ELR (cell line): Measurements from ENCODE around the gene PRR7.
"Not testable (repeated sequence)": the region's sequence is repeated elsewhere in the genome, so short reads cannot be mapped to it uniquely, and the experiment has no call there.

Experiments used
- DNase-seq: peaks from one replicate; pipeline ENCODE4 v3.0.0-alpha.2; 2015; ENCODE audit warnings: low read depth

Gene PRR7

DNA sequence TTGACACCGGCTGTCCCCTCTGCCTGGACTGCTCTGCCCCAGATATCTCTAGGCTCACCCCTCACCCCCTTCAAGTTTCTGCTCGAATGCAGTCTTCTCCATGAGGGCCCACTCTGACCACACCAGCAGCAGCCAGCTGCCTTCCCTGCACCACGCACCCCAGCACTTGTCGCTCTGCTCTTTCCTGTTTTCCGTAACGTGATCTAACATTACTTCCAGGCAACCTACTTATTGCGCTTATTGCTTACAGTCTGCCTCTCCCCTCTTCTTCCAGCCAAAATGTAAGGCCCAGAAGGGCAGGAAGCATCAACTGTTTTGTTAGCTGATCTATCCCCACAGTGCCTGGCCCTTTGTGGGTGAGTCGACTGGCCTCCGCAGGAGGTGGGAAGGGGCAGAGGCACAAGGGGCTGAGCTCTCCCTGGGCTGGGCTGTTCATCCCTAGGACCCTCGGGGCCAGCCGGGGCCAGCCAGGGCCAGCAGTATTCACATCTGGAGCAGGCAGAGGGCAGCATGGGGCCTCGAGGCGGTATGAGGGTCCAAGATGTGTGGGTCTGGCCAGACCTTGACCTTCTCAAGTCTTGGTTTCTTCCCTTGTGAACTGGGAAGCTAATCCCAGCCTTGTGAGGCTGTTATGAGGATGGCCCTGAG lies 38.4 kb downstream of the PRR7 start:
- DNase-seq: no peak

GRCh38 chr5:177485753-177486152 lies 39.1 kb downstream of the PRR7 start:
- not testable (repeated sequence) for DNase-seq

DNA sequence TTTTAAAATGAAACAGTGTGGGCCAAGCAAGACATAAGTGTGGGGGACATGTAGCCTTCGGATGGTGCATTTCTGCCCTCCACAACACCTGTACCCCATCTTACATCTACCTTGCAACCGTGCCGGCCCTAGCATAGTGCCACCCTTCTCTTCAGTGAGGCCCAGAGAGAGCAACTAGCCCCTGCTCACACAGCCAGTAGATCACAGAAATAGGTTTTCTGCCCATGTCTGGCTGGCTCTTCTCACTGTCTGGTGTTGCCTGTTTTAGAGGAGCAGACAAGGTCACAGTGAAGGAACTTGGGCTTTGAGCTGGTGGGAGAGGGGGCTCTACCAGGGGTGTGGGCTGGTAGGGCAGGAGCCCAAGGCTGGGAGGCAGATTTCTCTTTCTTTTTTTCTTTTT lies 39.6 kb downstream of the PRR7 start:
- no peak for DNase-seq

GRCh38 chr5:177487144-177487543 lies 40.5 kb downstream of the PRR7 start:
- no peak for DNase-seq

DNA sequence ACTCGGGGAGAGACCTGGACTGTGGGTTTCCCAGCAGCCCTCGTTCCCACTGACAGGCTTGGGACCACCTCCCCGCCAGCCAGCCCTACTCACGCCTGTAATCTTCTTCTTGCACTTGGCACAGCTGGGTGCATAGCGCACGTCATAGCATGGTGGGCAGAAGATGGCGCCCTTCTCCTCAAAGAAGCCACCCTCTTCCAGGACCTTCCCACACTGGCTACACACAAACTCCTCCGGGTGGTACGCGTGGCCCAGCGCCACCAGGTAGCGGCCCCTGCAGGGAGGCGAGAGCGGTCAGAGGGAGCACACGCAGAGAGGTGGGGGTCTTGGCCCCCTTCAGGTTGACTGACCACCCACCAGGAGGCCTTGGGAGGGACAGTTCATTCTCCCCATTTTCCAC lies 41.4 kb downstream of the PRR7 start:
- no peak for DNase-seq

GRCh38 chr5:177489119-177489716 lies 42.6 kb downstream of the PRR7 start:
- no peak for DNase-seq

DNA sequence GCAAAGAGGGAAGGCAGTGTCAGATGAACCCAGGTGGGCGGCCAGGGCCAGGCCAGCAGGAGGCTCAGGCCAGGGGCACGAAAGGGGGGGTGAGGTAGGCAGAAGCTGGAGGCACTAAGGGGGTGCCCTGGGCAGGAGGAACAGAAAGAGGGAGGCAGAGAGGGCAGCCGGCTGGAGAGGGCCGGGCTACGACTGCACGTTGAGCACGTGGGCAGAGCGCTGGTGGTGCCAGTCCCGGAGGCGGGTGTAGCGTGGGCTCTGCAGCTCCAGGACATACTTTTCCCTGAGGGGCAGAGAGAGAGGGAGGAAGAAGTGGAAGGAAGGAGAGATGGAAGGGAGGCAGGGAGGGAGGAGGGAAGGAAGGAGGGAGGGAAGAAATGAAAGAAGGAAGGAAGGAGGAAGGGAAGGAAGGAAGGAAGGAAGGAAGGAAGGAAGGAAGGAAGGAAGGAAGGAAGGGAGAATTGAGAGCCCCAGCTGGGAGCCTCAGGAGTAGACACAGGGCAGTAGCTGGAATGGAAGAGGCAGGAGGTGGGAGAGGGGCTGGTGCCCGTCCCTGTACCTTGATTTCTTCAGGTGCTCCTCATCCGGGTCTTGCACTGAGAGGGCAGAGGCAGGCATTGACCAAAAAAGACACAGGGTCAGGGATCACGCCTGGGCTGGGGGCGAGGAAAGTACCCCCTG lies 43.8 kb downstream of the PRR7 start:
- no peak for DNase-seq

- no peak for DNase-seq
Observed at GRCh38 chr5:177490992-177491391, 44.4 kb downstream of the PRR7 start.

GRCh38 chr5:177491429-177491945 lies 44.9 kb downstream of the PRR7 start:
- peak; percentile 61 for DNase-seq

DNA sequence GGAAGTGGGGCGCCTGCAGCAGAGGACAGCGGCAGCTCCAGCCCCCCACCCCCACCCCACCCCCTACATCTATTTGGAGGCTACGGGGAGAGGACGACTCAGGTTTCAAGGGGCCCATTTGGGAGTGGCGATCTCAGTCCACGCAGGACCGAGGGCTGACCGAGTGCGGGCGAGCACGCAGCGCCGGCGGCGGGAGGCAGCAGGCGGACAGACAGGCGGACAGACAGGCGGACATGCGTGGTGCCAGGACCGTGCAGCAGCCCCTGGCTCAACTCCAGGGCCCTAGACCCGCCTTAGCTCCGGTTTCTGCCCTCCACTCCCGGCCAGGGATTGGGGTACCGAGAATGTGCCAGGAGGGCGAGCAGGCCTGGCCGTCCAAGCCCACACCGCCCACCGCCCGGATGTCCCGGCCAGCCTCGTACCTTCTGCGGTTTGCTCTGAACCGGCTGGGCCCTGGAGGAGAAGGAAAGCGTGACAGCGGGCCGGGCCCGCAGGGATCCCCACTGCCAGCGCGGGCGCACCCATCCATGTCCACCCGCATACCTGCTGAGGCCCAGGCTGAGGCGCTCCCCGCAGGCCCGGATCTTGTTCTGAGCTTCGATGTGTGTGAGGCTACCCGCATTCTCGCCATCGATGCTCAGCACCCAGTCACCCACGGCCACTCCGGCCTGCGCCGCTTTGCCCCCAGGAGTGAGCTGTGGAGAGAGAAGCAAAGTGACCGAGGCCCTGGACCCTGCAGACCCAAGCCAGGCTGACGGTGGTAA lies 45.6 kb downstream of the PRR7 start:
- DNase-seq: no peak

DNA sequence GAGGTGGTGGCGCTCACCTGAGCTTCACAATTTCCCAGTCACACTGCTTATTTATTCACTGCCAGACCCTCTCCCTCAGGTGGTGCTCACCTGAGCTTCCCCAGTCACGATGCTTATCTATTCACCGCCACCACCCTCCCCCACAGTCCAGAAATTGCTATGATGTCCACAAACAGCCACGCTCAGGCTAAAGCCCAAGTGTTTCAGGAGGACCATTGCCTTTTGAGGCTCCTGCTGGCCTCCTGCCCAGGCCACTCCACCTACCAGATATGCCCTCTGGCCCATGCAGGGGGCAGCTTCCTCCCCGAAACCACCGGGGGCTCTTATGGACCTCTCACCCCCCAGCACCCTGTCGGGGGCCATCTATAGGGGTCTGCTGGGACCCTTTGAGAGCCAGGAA lies 46.2 kb downstream of the PRR7 start:
- no peak for DNase-seq

DNA sequence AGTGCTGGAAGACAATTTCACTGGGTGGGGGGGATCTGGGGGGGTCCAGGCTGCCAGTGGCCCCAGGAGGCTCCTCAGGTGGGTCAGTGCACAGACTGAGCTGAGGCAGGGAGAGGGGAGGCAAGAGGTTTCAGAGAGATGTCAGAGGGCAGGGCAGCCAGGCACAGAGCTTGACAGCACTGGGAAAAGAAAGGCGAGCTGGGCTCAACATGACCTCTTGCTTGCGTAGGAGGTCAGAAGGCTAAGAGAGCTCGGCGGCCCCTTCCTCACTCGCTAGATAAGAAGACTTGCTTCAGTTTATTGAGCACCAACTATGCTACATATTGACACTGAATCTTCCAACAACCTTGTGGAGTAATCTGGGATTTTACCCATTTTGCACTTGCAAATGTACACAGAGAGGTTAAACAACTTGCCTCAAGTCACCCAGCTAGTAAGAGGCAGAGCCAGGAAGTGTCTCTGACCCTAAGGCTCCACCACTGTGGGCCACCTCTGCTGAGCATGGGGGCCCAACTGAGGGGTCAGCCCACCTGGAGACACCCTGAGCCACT lies 47.3 kb downstream of the PRR7 start:
- no peak for DNase-seq

GRCh38 chr5:177494346-177495195 lies 48.0 kb downstream of the PRR7 start:
- peak; percentile 97 for DNase-seq

- DNase-seq: peak; percentile 85
Observed at GRCh38 chr5:177495243-177496060, 48.8 kb downstream of the PRR7 start.

DNA sequence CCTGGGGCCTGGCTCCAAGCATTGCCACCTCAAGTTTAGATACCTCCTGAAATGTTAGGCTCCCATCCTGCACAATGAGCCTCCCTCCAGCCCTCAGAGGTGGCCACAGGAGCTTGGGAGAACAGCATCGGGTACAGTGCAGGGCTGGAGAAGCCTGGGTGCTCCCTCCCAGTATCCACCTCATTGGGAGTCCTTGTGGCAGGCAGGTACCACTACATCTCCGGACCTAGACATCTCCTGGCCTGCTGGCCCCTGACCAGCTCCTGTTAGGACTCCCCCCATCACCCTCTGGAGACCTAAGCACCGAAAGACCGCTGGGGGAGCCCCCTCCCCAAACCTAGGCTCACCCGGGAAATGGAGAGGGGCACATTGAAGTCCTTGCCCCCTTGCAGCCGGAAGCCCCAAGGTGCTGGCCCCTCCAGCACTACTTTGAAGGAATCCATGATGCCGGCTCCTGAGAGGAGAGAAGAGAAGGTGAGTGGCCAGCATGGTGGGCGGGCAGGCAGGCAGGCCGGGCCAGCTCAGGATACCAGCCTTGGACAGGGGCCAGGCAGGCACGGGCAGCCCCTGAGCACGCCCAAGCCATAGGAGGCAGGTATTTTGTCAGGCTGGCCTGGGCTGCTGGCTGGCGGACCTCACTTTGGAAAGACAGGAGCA lies 49.6 kb downstream of the PRR7 start:
- DNase-seq: peak; percentile 84

GRCh38 chr5:177496727-177497291 lies 50.2 kb downstream of the PRR7 start:
- peak; percentile 94 for DNase-seq

DNA sequence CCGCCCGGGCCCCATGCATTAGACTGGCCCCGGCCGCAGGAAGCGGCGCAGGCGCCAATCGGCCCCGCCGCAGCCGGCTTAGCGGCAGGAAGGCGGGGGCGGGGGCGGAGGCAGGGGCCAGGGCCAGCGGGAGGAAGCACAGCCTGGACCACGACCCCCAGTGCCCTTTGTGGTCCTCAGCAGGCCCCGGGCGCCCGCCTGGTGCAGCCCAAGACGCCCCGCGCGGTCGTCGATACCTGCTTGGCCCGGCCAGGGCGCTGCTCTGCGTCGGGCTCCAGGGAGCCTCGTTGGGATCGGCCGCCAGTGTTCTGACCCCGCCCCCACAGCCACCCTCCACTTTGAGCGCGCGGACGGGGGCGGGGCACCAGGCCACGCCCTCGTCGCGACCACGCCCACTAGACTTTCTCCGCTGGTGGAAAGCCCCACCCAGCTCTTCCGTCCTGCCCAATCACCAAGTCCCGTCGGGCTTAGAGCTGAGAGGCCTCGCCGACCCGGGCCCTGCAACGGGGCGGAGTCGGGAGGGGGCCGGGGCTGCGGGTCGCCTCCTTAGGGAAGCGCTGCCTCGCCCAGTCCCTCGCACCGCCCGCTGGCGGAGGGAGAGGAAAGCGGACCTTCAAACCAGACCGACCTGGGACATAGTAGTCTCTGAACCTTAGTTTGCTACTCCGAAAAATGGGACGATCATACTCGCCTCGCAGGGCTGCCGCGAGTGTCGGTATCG lies 50.8 kb downstream of the PRR7 start, which contains the start of gene PDLIM7:
PDLIM7 (minus strand) TSS at position 313 of the 721 bp plus-strand sequence. CDS start 1,092 bp downstream, outside the sequence.
- peak; percentile 97 for DNase-seq

- peak; percentile 64 for DNase-seq
Observed at GRCh38 chr5:177498013-177498787, 51.6 kb downstream of the PRR7 start.
